ENCODE results near the gene PPP1R9A. TPM values are rescaled to one million over a fixed set of nuclear protein-coding genes. Genes with fewer than 3 reads are reported as not detected.

PPP1R9A gene
- total and polyA plus RNA-seq, 4 donors, result 1.2 to 12.0 (median 4.5) TPM

- H3K36me3 ChIP-seq (ENCODE audit: control insufficient read depth in 1 of 2, insufficient read depth in 2 of 2, low read length in 1 of 2), result no peaks in the 10 kb centered on the region
- H3K9me3 ChIP-seq (ENCODE audit: control insufficient read depth, low read length), result no peaks in the 10 kb centered on the region
- no peak overlapping the region for H3K27ac ChIP-seq (ENCODE audit: low read depth in 1 of 2, low read length in 2 of 2)
- no peak for ATAC-seq (ENCODE audit: low FRiP score)
- no peak for DNase-seq
- no peaks in the 10 kb centered on the region for H3K4me1 ChIP-seq (ENCODE audit: control insufficient read depth in 1 of 2, insufficient read depth in 2 of 2, low read length in 2 of 2)
- no peak overlapping the region for H3K4me3 ChIP-seq (ENCODE audit: low read length in 2 of 2)
- no peaks in the 10 kb centered on the region for H3K27me3 ChIP-seq (ENCODE audit: control insufficient read depth in 1 of 2, insufficient read depth in 2 of 2, low read length in 1 of 2)
- 79 to 82% methylated on average over 1 of the region's 1 CpG for WGBS, 2 donors
- intact Hi-C loops (cut with DNase I), result no loop called here
These were observed 291.5 kb downstream of the PPP1R9A start for GRCh38 chr7:95198863-95199262.

- Histone ChIP-seq H3K27ac (ENCODE audit: low read depth in 1 of 2, low read length in 2 of 2) (no peak overlapping the region), H3K4me3 (ENCODE audit: low read length in 2 of 2) (no peak overlapping the region), H3K9me3 (ENCODE audit: control insufficient read depth, low read length) (no peaks in the 10 kb centered on the region), H3K4me1 (ENCODE audit: control insufficient read depth in 1 of 2, insufficient read depth in 2 of 2, low read length in 2 of 2) (no peaks in the 10 kb centered on the region), H3K27me3 (ENCODE audit: control insufficient read depth in 1 of 2, insufficient read depth in 2 of 2, low read length in 1 of 2) (no peaks in the 10 kb centered on the region), H3K36me3 (ENCODE audit: control insufficient read depth in 1 of 2, insufficient read depth in 2 of 2, low read length in 1 of 2) (no peaks in the 10 kb centered on the region)
- peak; percentile 80 for ATAC-seq (ENCODE audit: low FRiP score)
- peak in 1 of 2 donors; percentile 48 for DNase-seq
- 43 to 49% methylated on average over 3 of the region's 3 CpGs for WGBS, 2 donors
- intact Hi-C loops (cut with DNase I), result no loop called here
These were observed 292.6 kb downstream of the PPP1R9A start for GRCh38 chr7:95199779-95200558.

- 83 to 85% methylated on average over 1 of the region's 1 CpG for WGBS, 2 donors
These were observed 293.3 kb downstream of the PPP1R9A start for GRCh38 chr7:95200741-95201140.

GRCh38 chr7:95201727-95202126 lies 294.3 kb downstream of the PPP1R9A start:
- intact Hi-C loops (cut with DNase I), result no loop called here
- Histone ChIP-seq H3K27ac (ENCODE audit: low read depth in 1 of 2, low read length in 2 of 2) (no peak overlapping the region), H3K9me3 (ENCODE audit: control insufficient read depth, low read length) (no peaks in the 10 kb centered on the region), H3K4me3 (ENCODE audit: low read length in 2 of 2) (no peak overlapping the region), H3K4me1 (ENCODE audit: control insufficient read depth in 1 of 2, insufficient read depth in 2 of 2, low read length in 2 of 2) (peaks cover 0 to 2% of the 10 kb centered on the region in 2 donors), H3K27me3 (ENCODE audit: control insufficient read depth in 1 of 2, insufficient read depth in 2 of 2, low read length in 1 of 2) (no peaks in the 10 kb centered on the region), H3K36me3 (ENCODE audit: control insufficient read depth in 1 of 2, insufficient read depth in 2 of 2, low read length in 1 of 2) (no peaks in the 10 kb centered on the region)
- ATAC-seq (ENCODE audit: low FRiP score), result no peak
- no peak for DNase-seq

More at GRCh38 chr7:95200741-95201140, 293.3 kb downstream of the PPP1R9A start:
- DNase-seq (no peak), ATAC-seq (ENCODE audit: low FRiP score) (no peak)
- intact Hi-C loops (cut with DNase I), result no loop called here
- Histone ChIP-seq H3K9me3 (ENCODE audit: control insufficient read depth, low read length) (no peaks in the 10 kb centered on the region), H3K27me3 (ENCODE audit: control insufficient read depth in 1 of 2, insufficient read depth in 2 of 2, low read length in 1 of 2) (no peaks in the 10 kb centered on the region), H3K27ac (ENCODE audit: low read depth in 1 of 2, low read length in 2 of 2) (no peak overlapping the region), H3K4me1 (ENCODE audit: control insufficient read depth in 1 of 2, insufficient read depth in 2 of 2, low read length in 2 of 2) (peaks cover 0 to 2% of the 10 kb centered on the region in 2 donors), H3K36me3 (ENCODE audit: control insufficient read depth in 1 of 2, insufficient read depth in 2 of 2, low read length in 1 of 2) (no peaks in the 10 kb centered on the region), H3K4me3 (ENCODE audit: low read length in 2 of 2) (no peak overlapping the region)

GRCh38 chr7:95204618-95205017 lies 297.2 kb downstream of the PPP1R9A start:
- Histone ChIP-seq H3K27ac (ENCODE audit: low read depth in 1 of 2, low read length in 2 of 2) (no peak overlapping the region), H3K4me3 (ENCODE audit: low read length in 2 of 2) (no peak overlapping the region), H3K36me3 (ENCODE audit: control insufficient read depth in 1 of 2, insufficient read depth in 2 of 2, low read length in 1 of 2) (no peaks in the 10 kb centered on the region), H3K27me3 (ENCODE audit: control insufficient read depth in 1 of 2, insufficient read depth in 2 of 2, low read length in 1 of 2) (no peaks in the 10 kb centered on the region), H3K9me3 (ENCODE audit: control insufficient read depth, low read length) (no peaks in the 10 kb centered on the region), H3K4me1 (ENCODE audit: control insufficient read depth in 1 of 2, insufficient read depth in 2 of 2, low read length in 2 of 2) (peaks cover 0 to 2% of the 10 kb centered on the region in 2 donors)
- 96% methylated on average over 6 of the region's 6 CpGs for WGBS, 2 donors
- no peak for DNase-seq
- ATAC-seq (ENCODE audit: low FRiP score), result peak; percentile 15
- intact Hi-C loops (cut with DNase I), result no loop called here

- no peak for DNase-seq
- Histone ChIP-seq H3K27ac (ENCODE audit: low read depth in 1 of 2, low read length in 2 of 2) (no peak overlapping the region), H3K27me3 (ENCODE audit: control insufficient read depth in 1 of 2, insufficient read depth in 2 of 2, low read length in 1 of 2) (no peaks in the 10 kb centered on the region), H3K9me3 (ENCODE audit: control insufficient read depth, low read length) (no peaks in the 10 kb centered on the region), H3K4me3 (ENCODE audit: low read length in 2 of 2) (no peak overlapping the region), H3K36me3 (ENCODE audit: control insufficient read depth in 1 of 2, insufficient read depth in 2 of 2, low read length in 1 of 2) (no peaks in the 10 kb centered on the region), H3K4me1 (ENCODE audit: control insufficient read depth in 1 of 2, insufficient read depth in 2 of 2, low read length in 2 of 2) (peaks cover 0 to 2% of the 10 kb centered on the region in 2 donors)
- ATAC-seq (ENCODE audit: low FRiP score), result no peak
- 2 to 4% methylated on average over 1 of the region's 1 CpG for WGBS, 2 donors
- intact Hi-C loops (cut with DNase I), result no loop called here
These were observed 298.4 kb downstream of the PPP1R9A start for GRCh38 chr7:95205665-95206225.

GRCh38 chr7:95209276-95209675 lies 301.9 kb downstream of the PPP1R9A start:
- WGBS, 2 donors, result 82 to 89% methylated on average over 2 of the region's 2 CpGs

GRCh38 chr7:95209788-95210187 lies 302.4 kb downstream of the PPP1R9A start:
- H3K9me3 ChIP-seq (ENCODE audit: control insufficient read depth, low read length), result no peaks in the 10 kb centered on the region
- intact Hi-C loops (cut with DNase I), result no loop called here
- DNase-seq (no peak), ATAC-seq (ENCODE audit: low FRiP score) (no peak)
- H3K27ac ChIP-seq (ENCODE audit: low read depth in 1 of 2, low read length in 2 of 2), result no peak overlapping the region
- 6% methylated on average over 2 of the region's 2 CpGs for WGBS, 2 donors
- H3K36me3 ChIP-seq (ENCODE audit: control insufficient read depth in 1 of 2, insufficient read depth in 2 of 2, low read length in 1 of 2), result no peaks in the 10 kb centered on the region
- no peaks in the 10 kb centered on the region for H3K27me3 ChIP-seq (ENCODE audit: control insufficient read depth in 1 of 2, insufficient read depth in 2 of 2, low read length in 1 of 2)
- peaks cover 0 to 6% of the 10 kb centered on the region in 2 donors for H3K4me1 ChIP-seq (ENCODE audit: control insufficient read depth in 1 of 2, insufficient read depth in 2 of 2, low read length in 2 of 2)
- H3K4me3 ChIP-seq (ENCODE audit: low read length in 2 of 2), result no peak overlapping the region

More at GRCh38 chr7:95209276-95209675, 301.9 kb downstream of the PPP1R9A start:
- Histone ChIP-seq H3K36me3 (ENCODE audit: control insufficient read depth in 1 of 2, insufficient read depth in 2 of 2, low read length in 1 of 2) (no peaks in the 10 kb centered on the region), H3K9me3 (ENCODE audit: control insufficient read depth, low read length) (no peaks in the 10 kb centered on the region), H3K27ac (ENCODE audit: low read depth in 1 of 2, low read length in 2 of 2) (no peak overlapping the region), H3K4me1 (ENCODE audit: control insufficient read depth in 1 of 2, insufficient read depth in 2 of 2, low read length in 2 of 2) (peaks cover 0 to 6% of the 10 kb centered on the region in 2 donors), H3K27me3 (ENCODE audit: control insufficient read depth in 1 of 2, insufficient read depth in 2 of 2, low read length in 1 of 2) (no peaks in the 10 kb centered on the region), H3K4me3 (ENCODE audit: low read length in 2 of 2) (no peak overlapping the region)
- ATAC-seq (ENCODE audit: low FRiP score) (no peak), DNase-seq (no peak)
- intact Hi-C loops (cut with DNase I), result no loop called here

GRCh38 chr7:95213148-95213547 lies 305.8 kb downstream of the PPP1R9A start:
- Histone ChIP-seq H3K4me3 (ENCODE audit: low read length in 2 of 2) (no peak overlapping the region), H3K27me3 (ENCODE audit: control insufficient read depth in 1 of 2, insufficient read depth in 2 of 2, low read length in 1 of 2) (no peaks in the 10 kb centered on the region), H3K27ac (ENCODE audit: low read depth in 1 of 2, low read length in 2 of 2) (peak overlapping the region; percentile 57), H3K4me1 (ENCODE audit: control insufficient read depth in 1 of 2, insufficient read depth in 2 of 2, low read length in 2 of 2) (peaks cover 0 to 4% of the 10 kb centered on the region in 2 donors), H3K36me3 (ENCODE audit: control insufficient read depth in 1 of 2, insufficient read depth in 2 of 2, low read length in 1 of 2) (no peaks in the 10 kb centered on the region), H3K9me3 (ENCODE audit: control insufficient read depth, low read length) (no peaks in the 10 kb centered on the region)
- 40 to 46% methylated on average over 2 of the region's 2 CpGs for WGBS, 2 donors
- intact Hi-C loops (cut with DNase I), result no loop called here
- DNase-seq, result no peak
- ATAC-seq (ENCODE audit: low FRiP score), result peak; percentile 80
